Glutamatergic neuron (in vitro differentiated cells): ENCODE results near the gene GALNT9. TPM values are rescaled to one million over a fixed set of nuclear protein-coding genes. Genes with fewer than 3 reads are reported as not detected.
A peak's percentile ranks its signal among the peaks of the same experiment; 100 is the strongest.

ENCODE experiments used
- DNase-seq: peaks from one replicate; pipeline ENCODE4 v3.0.0; 2022
- H3K27ac Mint-ChIP-seq: one replicate; pipeline ENCODE4 v1.8.0; 2020; ENCODE audit warnings: mild to moderate bottlenecking, mixed read lengths, inconsistent platforms; ENCODE audit not compliant: unreplicated experiment
- H3K27me3 Mint-ChIP-seq: one replicate; pipeline ENCODE4 v1.8.0; 2020; ENCODE audit warnings: mild to moderate bottlenecking, moderate library complexity, mixed read lengths, inconsistent platforms; ENCODE audit not compliant: unreplicated experiment
- H3K36me3 Mint-ChIP-seq: one replicate; pipeline ENCODE4 v1.8.0; 2020; ENCODE audit warnings: mild to moderate bottlenecking, mixed read lengths, inconsistent platforms; ENCODE audit not compliant: unreplicated experiment
- H3K4me1 Mint-ChIP-seq: one replicate; pipeline ENCODE4 v1.8.0; 2020; ENCODE audit warnings: mild to moderate bottlenecking, low read depth, mixed read lengths, inconsistent platforms; ENCODE audit not compliant: unreplicated experiment
- H3K4me3 Mint-ChIP-seq: one replicate; pipeline ENCODE4 v1.8.0; 2020; ENCODE audit warnings: mild to moderate bottlenecking, mixed read lengths, inconsistent platforms; ENCODE audit not compliant: unreplicated experiment
- H3K9me3 Mint-ChIP-seq: one replicate; pipeline ENCODE4 v1.8.0; 2020; ENCODE audit warnings: mild to moderate bottlenecking, moderate library complexity, mixed read lengths, inconsistent platforms; ENCODE audit not compliant: unreplicated experiment
- CTCF ChIP-seq: fragments of 200-600 bp; sonication (generic); IDR thresholded peaks from one replicate; pipeline ENCODE4 v1.5.0; 2021; ENCODE audit not compliant: partially characterized antibody, unreplicated experiment
- total RNA-seq: library from RNA; stranded (reverse); fragmentation: NEBNext Ultra II Directional; extraction: Animal tissue kit (Norgen Biotek cat#: 25700); gene quantifications from one replicate; pipeline ENCODE4 v1.2.1, GENCODE V29; 2021; ENCODE audit not compliant: unreplicated experiment

GALNT9 gene
- total RNA-seq, 1 donor from 2014 or later: 13.7 TPM

- H3K27me3 Mint-ChIP-seq: peaks cover 6% of the 10 kb centered on the region
- H3K4me3 Mint-ChIP-seq: no peak overlapping the region
- no peak overlapping the region for H3K27ac Mint-ChIP-seq
- peaks cover 4% of the 10 kb centered on the region for H3K4me1 Mint-ChIP-seq
- peaks cover 5% of the 10 kb centered on the region for H3K9me3 Mint-ChIP-seq
- TF ChIP-seq CTCF: no peak
- H3K36me3 Mint-ChIP-seq: peaks cover 3% of the 10 kb centered on the region
- peak; percentile 11 for DNase-seq
Measured at GRCh38 chr12:132355742-132356681, 26.6 kb upstream of the GALNT9 start.

- peak; percentile 12 for DNase-seq
- H3K4me1 Mint-ChIP-seq: peaks cover 4% of the 10 kb centered on the region
Measured at GRCh38 chr12:132354982-132355680, 25.7 kb upstream of the GALNT9 start.

GRCh38 chr12:132354211-132354981, 25.0 kb upstream of the GALNT9 start:
- DNase-seq: peak; percentile 36
- TF ChIP-seq CTCF: no peak
- Mint-ChIP-seq H3K36me3 (no peaks in the 10 kb centered on the region), H3K27me3 (peaks cover 3% of the 10 kb centered on the region), H3K4me3 (no peak overlapping the region), H3K4me1 (peaks cover 2% of the 10 kb centered on the region), H3K9me3 (peaks cover 3% of the 10 kb centered on the region), H3K27ac (no peak overlapping the region)

More at GRCh38 chr12:132354982-132355680, 25.7 kb upstream of the GALNT9 start:
- H3K27me3 Mint-ChIP-seq: peaks cover 7% of the 10 kb centered on the region
- H3K27ac Mint-ChIP-seq: no peak overlapping the region
- peaks cover 5% of the 10 kb centered on the region for H3K9me3 Mint-ChIP-seq
- no peak overlapping the region for H3K4me3 Mint-ChIP-seq
- no peak for TF ChIP-seq CTCF
- H3K36me3 Mint-ChIP-seq: peaks cover 3% of the 10 kb centered on the region

- H3K9me3 Mint-ChIP-seq: peaks cover 3% of the 10 kb centered on the region
- no peak overlapping the region for H3K4me3 Mint-ChIP-seq
- no peaks in the 10 kb centered on the region for H3K36me3 Mint-ChIP-seq
- DNase-seq: peak; percentile 28
- H3K27me3 Mint-ChIP-seq: peaks cover 3% of the 10 kb centered on the region
- H3K4me1 Mint-ChIP-seq: peaks cover 2% of the 10 kb centered on the region
- no peak overlapping the region for H3K27ac Mint-ChIP-seq
- TF ChIP-seq CTCF: no peak
Measured at GRCh38 chr12:132353811-132354210, 24.4 kb upstream of the GALNT9 start.
